NT2/D1 (cell line): ENCODE results near the gene SMLR1.

Experiments
- DNase-seq: peaks from one replicate; pipeline ENCODE4 v3.0.0-alpha.2; 2011; ENCODE audit warnings: low read depth, low spot score
- H3K27me3 ChIP-seq: 2 replicates; pipeline ENCODE4 v1.6.0; 2011; ENCODE audit warnings: mild to moderate bottlenecking; ENCODE audit not compliant: insufficient read length, insufficient read depth
- H3K36me3 ChIP-seq: 2 replicates; pipeline ENCODE4 v1.6.1; 2011; ENCODE audit warnings: mild to moderate bottlenecking, low read length, mixed read lengths; ENCODE audit not compliant: insufficient read depth, insufficient read length
- H3K4me1 ChIP-seq: 2 replicates; pipeline ENCODE4 v1.5.1; 2011; ENCODE audit not compliant: insufficient read depth, insufficient read length
- H3K4me3 ChIP-seq: 2 replicates; pipeline ENCODE4 v1.5.1; 2011; ENCODE audit warnings: low read depth; ENCODE audit not compliant: insufficient read length
- H3K9ac ChIP-seq: 2 replicates; pipeline ENCODE4 v1.6.0; 2011; ENCODE audit warnings: low read depth; ENCODE audit not compliant: insufficient read length
- H3K9me3 ChIP-seq: 2 replicates; pipeline ENCODE4 v1.5.1; 2011; ENCODE audit warnings: mild to moderate bottlenecking, low read length; ENCODE audit not compliant: insufficient read depth
- SUZ12 ChIP-seq: IDR thresholded peaks from 2 replicates; pipeline ENCODE4 v1.6.1; 2011; ENCODE audit not compliant: insufficient read length, insufficient read depth; ENCODE audit errors: extremely low read depth
- YY1 ChIP-seq: IDR thresholded peaks from 2 replicates; pipeline ENCODE4 v1.6.1; 2011; ENCODE audit not compliant: insufficient read length, insufficient read depth
- ZNF274 ChIP-seq: IDR thresholded peaks from 2 replicates; pipeline ENCODE4 v1.6.1; 2011; ENCODE audit warnings: mild to moderate bottlenecking, low read depth, low read length

The SMLR1 gene

GRCh38 chr6:130827247-130828149 lies at the start of gene SMLR1:
SMLR1 (plus strand) TSS chr6:130827406; CDS start chr6:130827414, 8 bp downstream.
- no peak for DNase-seq
- H3K27me3 ChIP-seq: no peaks in the 10 kb centered on the region
- H3K4me3 ChIP-seq: no peak within 1 kb of the TSS
- no peaks in the 10 kb centered on the region for H3K36me3 ChIP-seq
- no peaks in the 10 kb centered on the region for H3K4me1 ChIP-seq
- no peak for TF ChIP-seq YY1
- TF ChIP-seq ZNF274: no peak
- no peak for TF ChIP-seq SUZ12
- H3K9me3 ChIP-seq: no peaks in the 10 kb centered on the region
- no peak within 1 kb of the TSS for H3K9ac ChIP-seq

GRCh38 chr6:130778946-130779657 lies 48.1 kb upstream of the SMLR1 start:
- TF ChIP-seq SUZ12 (no peak), ZNF274 (no peak), YY1 (no peak)
- H3K4me3 ChIP-seq: no peak overlapping the region
- H3K36me3 ChIP-seq: no peaks in the 10 kb centered on the region
- H3K9ac ChIP-seq: no peak overlapping the region
- no peaks in the 10 kb centered on the region for H3K9me3 ChIP-seq
- no peak for DNase-seq
- H3K4me1 ChIP-seq: no peaks in the 10 kb centered on the region
- H3K27me3 ChIP-seq: no peaks in the 10 kb centered on the region

GRCh38 chr6:130779658-130780033 lies 47.6 kb upstream of the SMLR1 start:
- H3K36me3 ChIP-seq: no peaks in the 10 kb centered on the region
- H3K4me1 ChIP-seq: no peaks in the 10 kb centered on the region
- no peak for TF ChIP-seq SUZ12
- TF ChIP-seq ZNF274: no peak
- TF ChIP-seq YY1: no peak
- no peak overlapping the region for H3K4me3 ChIP-seq
- no peaks in the 10 kb centered on the region for H3K27me3 ChIP-seq
- DNase-seq: no peak
- H3K9ac ChIP-seq: no peak overlapping the region
- no peaks in the 10 kb centered on the region for H3K9me3 ChIP-seq

DNA sequence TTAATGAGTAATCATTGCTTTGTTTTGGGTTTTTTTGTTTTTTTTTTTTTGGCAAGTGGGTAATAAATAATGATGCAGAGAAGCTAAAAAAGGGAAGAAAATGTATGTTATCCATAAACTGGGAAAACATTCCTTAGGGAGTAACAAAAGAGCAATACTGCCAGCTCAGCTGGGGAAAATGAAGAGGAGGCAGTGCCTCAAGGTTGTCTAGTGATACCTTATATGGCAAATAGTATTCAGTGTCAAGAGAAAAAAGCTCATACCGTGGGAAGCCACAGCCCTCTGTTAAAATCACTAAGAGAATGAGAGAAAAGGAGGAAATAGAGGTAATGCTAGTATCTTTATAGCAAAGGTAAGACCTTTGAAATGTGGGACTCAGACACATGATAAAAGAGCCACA lies 47.1 kb upstream of the SMLR1 start:
- TF ChIP-seq ZNF274 (no peak), SUZ12 (no peak), YY1 (no peak)
- no peaks in the 10 kb centered on the region for H3K36me3 ChIP-seq
- H3K9me3 ChIP-seq: no peaks in the 10 kb centered on the region
- H3K4me1 ChIP-seq: no peaks in the 10 kb centered on the region
- no peak overlapping the region for H3K9ac ChIP-seq
- H3K27me3 ChIP-seq: no peaks in the 10 kb centered on the region
- no peak overlapping the region for H3K4me3 ChIP-seq
- no peak for DNase-seq

DNA sequence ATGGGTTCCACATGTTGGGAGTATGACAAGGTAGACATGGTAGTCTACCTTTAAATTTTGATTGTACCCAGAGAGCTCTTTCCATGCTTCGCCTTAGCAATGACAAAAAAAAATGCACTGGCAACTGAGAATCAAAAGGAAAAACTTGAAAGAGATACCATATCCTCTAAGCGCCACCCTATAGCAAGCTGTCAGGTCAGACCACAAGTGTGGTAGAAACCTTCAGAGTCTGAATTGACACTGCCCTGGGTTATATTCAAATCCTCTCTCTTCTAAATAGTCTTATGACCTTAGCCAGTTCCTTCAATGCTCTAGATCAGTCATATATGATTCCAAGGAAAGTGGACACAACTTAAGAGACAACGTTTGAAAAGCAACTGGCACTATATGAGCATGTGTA lies 45.6 kb upstream of the SMLR1 start:
- no peak for TF ChIP-seq YY1
- TF ChIP-seq SUZ12: no peak
- TF ChIP-seq ZNF274: no peak
- H3K27me3 ChIP-seq: no peaks in the 10 kb centered on the region
- no peaks in the 10 kb centered on the region for H3K36me3 ChIP-seq
- no peaks in the 10 kb centered on the region for H3K4me1 ChIP-seq
- H3K4me3 ChIP-seq: no peak overlapping the region
- no peak overlapping the region for H3K9ac ChIP-seq
- no peak for DNase-seq
- H3K9me3 ChIP-seq: no peaks in the 10 kb centered on the region

- Histone ChIP-seq H3K9me3 (no peaks in the 10 kb centered on the region), H3K27me3 (no peaks in the 10 kb centered on the region), H3K4me1 (no peaks in the 10 kb centered on the region), H3K9ac (no peak overlapping the region), H3K4me3 (no peak overlapping the region), H3K36me3 (no peaks in the 10 kb centered on the region)
- no peak for DNase-seq
- TF ChIP-seq SUZ12 (no peak), ZNF274 (no peak), YY1 (no peak)
Observed at GRCh38 chr6:130783416-130784107, 43.6 kb upstream of the SMLR1 start.
